Astrocyte (in vitro differentiated cells and primary cell): ENCODE data around the gene MB. TPM values are rescaled to one million over a fixed set of nuclear protein-coding genes. Genes with fewer than 3 reads are reported as not detected.

ENCODE experiments used
- DNase-seq: peaks from one replicate; pipeline ENCODE4 v3.0.0-alpha.2; 2010; ENCODE audit warnings: low read depth
- FAIRE-seq: peaks from 2 replicates; lab custom pipeline; 2011; peaks lifted over from hg19 to GRCh38; lab: Jason Lieb, UNC
- H2AFZ ChIP-seq: 2 replicates; pipeline ENCODE4 v1.6.0; 2012; ENCODE audit warnings: low read depth, low read length, inconsistent platforms
- H3K27ac ChIP-seq: 2 replicates; pipeline ENCODE4 v1.5.1; 2011; ENCODE audit warnings: low read depth, low read length, inconsistent platforms
- H3K27me3 ChIP-seq: 2 replicates; pipeline ENCODE4 v1.6.0; 2011; ENCODE audit warnings: low read length, inconsistent platforms; ENCODE audit not compliant: insufficient read depth
- H3K36me3 ChIP-seq: 2 replicates; pipeline ENCODE4 v1.5.1; 2011; ENCODE audit warnings: low read length, inconsistent platforms; ENCODE audit not compliant: insufficient read depth
- H3K4me1 ChIP-seq: 2 replicates; pipeline ENCODE4 v1.5.1; 2011; ENCODE audit warnings: low read length, inconsistent platforms; ENCODE audit not compliant: insufficient read depth
- H3K4me2 ChIP-seq: 2 replicates; pipeline ENCODE4 v1.6.0; 2012; ENCODE audit warnings: low read length, inconsistent platforms
- H3K4me3 ChIP-seq: 2 replicates; pipeline ENCODE4 v1.5.1; 2011; ENCODE audit warnings: low read depth, mild to moderate bottlenecking, low read length, inconsistent platforms; ENCODE audit not compliant: insufficient read depth
- H3K79me2 ChIP-seq: 2 replicates; pipeline ENCODE4 v1.6.0; 2012; ENCODE audit warnings: mild to moderate bottlenecking, low read length, inconsistent platforms; ENCODE audit not compliant: insufficient read depth
- H3K9ac ChIP-seq: 2 replicates; pipeline ENCODE4 v1.6.0; 2012; ENCODE audit warnings: mild to moderate bottlenecking, low read length, inconsistent platforms
- H3K9me3 ChIP-seq: 2 replicates; pipeline ENCODE4 v1.5.1; 2012; ENCODE audit warnings: low read depth, mild to moderate bottlenecking, low read length, inconsistent platforms; ENCODE audit not compliant: insufficient read depth
- H4K20me1 ChIP-seq: 2 replicates; pipeline ENCODE4 v1.6.0; 2012; ENCODE audit warnings: low read length, inconsistent platforms; ENCODE audit not compliant: insufficient read depth
- H3K27ac Mint-ChIP-seq: one replicate; pipeline ENCODE4 v1.8.0; 2021; ENCODE audit warnings: mild to moderate bottlenecking, mixed read lengths; ENCODE audit not compliant: unreplicated experiment
- H3K27me3 Mint-ChIP-seq: one replicate; pipeline ENCODE4 v1.8.0; 2021; ENCODE audit warnings: low read depth, mixed read lengths; ENCODE audit not compliant: unreplicated experiment
- H3K36me3 Mint-ChIP-seq: one replicate; pipeline ENCODE4 v1.8.0; 2021; ENCODE audit warnings: low read depth, mixed read lengths; ENCODE audit not compliant: unreplicated experiment
- H3K4me1 Mint-ChIP-seq: one replicate; pipeline ENCODE4 v1.8.0; 2021; ENCODE audit warnings: low read depth, mixed read lengths; ENCODE audit not compliant: unreplicated experiment
- H3K4me3 Mint-ChIP-seq: one replicate; pipeline ENCODE4 v1.8.0; 2021; ENCODE audit warnings: mild to moderate bottlenecking, moderate library complexity, mixed read lengths; ENCODE audit not compliant: unreplicated experiment
- H3K9me3 Mint-ChIP-seq: one replicate; pipeline ENCODE4 v1.8.0; 2021; ENCODE audit warnings: mild to moderate bottlenecking, mixed read lengths; ENCODE audit not compliant: unreplicated experiment
- CTCF ChIP-seq: IDR thresholded peaks from 2 replicates; pipeline ENCODE4 v1.5.1; 2011; ENCODE audit warnings: low read depth, mild to moderate bottlenecking, inconsistent platforms, low read length, moderate library complexity; ENCODE audit not compliant: insufficient read depth
- EZH2 ChIP-seq: IDR thresholded peaks from 2 replicates; pipeline ENCODE4 v1.6.1; 2012; ENCODE audit warnings: mild to moderate bottlenecking, low read length, inconsistent platforms; ENCODE audit not compliant: insufficient read depth
- total RNA-seq: library from RNA; stranded (reverse); gene quantifications from 2 replicates; pipeline ENCODE4 v1.2.1, GENCODE V29; 2021

Gene MB
- total RNA-seq, 1 donor from 2014 or later = not detected

GRCh38 chr22:35648066-35649025, 31.2 kb upstream of the MB start, which contains the start of gene APOL6:
TSS of gene APOL6 (plus strand) at chr22:35648446. CDS start at chr22:35656426, 7,980 bp downstream.
- Mint-ChIP-seq H3K27me3 (peaks cover 2% of the 10 kb centered on the region), H3K4me3 (peak within 1 kb of the TSS; percentile 84), H3K9me3 (peaks cover 4% of the 10 kb centered on the region), H3K27ac (peak within 1 kb of the TSS; percentile 92), H3K4me1 (peaks cover 7% of the 10 kb centered on the region), H3K36me3 (no peaks in the 10 kb centered on the region)
- H3K4me1 ChIP-seq = peaks cover 22% of the 10 kb centered on the region
- no peaks in the 10 kb centered on the region for H3K36me3 ChIP-seq
- H3K4me2 ChIP-seq = peak within 1 kb of the TSS; percentile 87
- peak; percentile 85 for FAIRE-seq
- H3K9me3 ChIP-seq = no peaks in the 10 kb centered on the region
- no peak within 1 kb of the TSS for H3K27ac ChIP-seq
- H3K79me2 ChIP-seq = no peaks in the 10 kb centered on the region
- no peak for TF ChIP-seq EZH2
- H3K9ac ChIP-seq = peak within 1 kb of the TSS; percentile 73
- peak within 1 kb of the TSS; percentile 57 for H3K4me3 ChIP-seq
- no peaks in the 10 kb centered on the region for H4K20me1 ChIP-seq
- no peaks in the 10 kb centered on the region for H3K27me3 ChIP-seq
- H2AFZ ChIP-seq = peak within 1 kb of the TSS; percentile 77
- peak; percentile 59 for DNase-seq

GRCh38 chr22:35645646-35646045, 28.5 kb upstream of the MB start:
- Histone ChIP-seq H3K79me2 (no peaks in the 10 kb centered on the region), H3K4me2 (no peak overlapping the region), H3K27me3 (no peaks in the 10 kb centered on the region), H3K4me1 (peaks cover 22% of the 10 kb centered on the region), H3K9ac (no peak overlapping the region), H2AFZ (no peak overlapping the region), H3K36me3 (no peaks in the 10 kb centered on the region), H3K27ac (no peak overlapping the region), H4K20me1 (no peaks in the 10 kb centered on the region), H3K9me3 (no peaks in the 10 kb centered on the region), H3K4me3 (no peak overlapping the region)
- Mint-ChIP-seq H3K4me1 (peaks cover 7% of the 10 kb centered on the region), H3K9me3 (no peaks in the 10 kb centered on the region), H3K27me3 (peaks cover 2% of the 10 kb centered on the region), H3K36me3 (no peaks in the 10 kb centered on the region), H3K4me3 (no peak overlapping the region), H3K27ac (no peak overlapping the region)
- TF ChIP-seq CTCF = no peak
- DNase-seq (no peak), FAIRE-seq (no peak)

- Mint-ChIP-seq H3K9me3 (no peaks in the 10 kb centered on the region), H3K27me3 (peaks cover 2% of the 10 kb centered on the region), H3K4me1 (peaks cover 7% of the 10 kb centered on the region), H3K36me3 (no peaks in the 10 kb centered on the region), H3K27ac (no peak overlapping the region), H3K4me3 (no peak overlapping the region)
- Histone ChIP-seq H4K20me1 (no peaks in the 10 kb centered on the region), H3K27me3 (no peaks in the 10 kb centered on the region), H3K27ac (no peak overlapping the region), H3K9me3 (no peaks in the 10 kb centered on the region), H3K4me2 (no peak overlapping the region), H3K4me3 (no peak overlapping the region), H2AFZ (no peak overlapping the region), H3K36me3 (no peaks in the 10 kb centered on the region), H3K79me2 (no peaks in the 10 kb centered on the region), H3K9ac (no peak overlapping the region), H3K4me1 (peaks cover 22% of the 10 kb centered on the region)
- TF ChIP-seq CTCF (no peak), EZH2 (no peak)
- FAIRE-seq (no peak), DNase-seq (no peak)
Observed at GRCh38 chr22:35643991-35644390, 26.9 kb upstream of the MB start.
